ENCODE data around the gene RPS25. TPM values are rescaled to one million over a fixed set of nuclear protein-coding genes. Genes with fewer than 3 reads are reported as not detected.

The RPS25 gene
- total RNA-seq, 4 donors from 2014 or later: 1,926 to 3,368 (median 2,381) TPM

- Histone ChIP-seq H3K27ac (no peak overlapping the region), H3K4me3 (no peak overlapping the region), H3K36me3 (peaks cover 34% of the 10 kb centered on the region), H3K9me3 (no peaks in the 10 kb centered on the region), H3K27me3 (no peaks in the 10 kb centered on the region), H3K4me1 (peaks cover 31% of the 10 kb centered on the region)
- 89% methylated on average over 14 of the region's 16 CpGs for WGBS
- TF ChIP-seq POLR2A (IDR thresholded peaks at IDR 0.05) (no peak), EP300 (IDR thresholded peaks at IDR 0.05) (no peak)
- no peak for DNase-seq (ENCODE audit: low spot score in 2 of 2)
These were observed 8.0 kb upstream of the RPS25 start for GRCh38 chr11:119025978-119026766.

GRCh38 chr11:119025541-119025940 is 7.4 kb upstream of the RPS25 start:
- peaks cover 34% of the 10 kb centered on the region for H3K4me1 ChIP-seq

GRCh38 chr11:119025099-119025473 is 6.9 kb upstream of the RPS25 start:
- Histone ChIP-seq H3K27ac (no peak overlapping the region), H3K4me1 (peaks cover 34% of the 10 kb centered on the region), H3K9me3 (no peaks in the 10 kb centered on the region), H3K4me3 (no peak overlapping the region), H3K27me3 (no peaks in the 10 kb centered on the region), H3K36me3 (peaks cover 34% of the 10 kb centered on the region)
- DNase-seq (ENCODE audit: low spot score in 2 of 2): no peak
- 63% methylated on average over 5 of the region's 5 CpGs for WGBS
- no peak for TF ChIP-seq POLR2AphosphoS5 (IDR thresholded peaks at IDR 0.05)
- no peak for TF ChIP-seq CTCF (IDR thresholded peaks at IDR 0.05)
- TF ChIP-seq EP300 (IDR thresholded peaks at IDR 0.05): no peak
- TF ChIP-seq POLR2A (IDR thresholded peaks at IDR 0.05): no peak

More at GRCh38 chr11:119025541-119025940, 7.4 kb upstream of the RPS25 start:
- no peaks in the 10 kb centered on the region for H3K9me3 ChIP-seq
- H3K36me3 ChIP-seq: peaks cover 34% of the 10 kb centered on the region
- no peak for DNase-seq (ENCODE audit: low spot score in 2 of 2)
- no peaks in the 10 kb centered on the region for H3K27me3 ChIP-seq
- H3K4me3 ChIP-seq: no peak overlapping the region
- no peak overlapping the region for H3K27ac ChIP-seq
- TF ChIP-seq EP300 (IDR thresholded peaks at IDR 0.05): no peak
- TF ChIP-seq POLR2AphosphoS5 (IDR thresholded peaks at IDR 0.05): no peak
- no peak for TF ChIP-seq CTCF (IDR thresholded peaks at IDR 0.05)
- WGBS: 92% methylated on average over 5 of the region's 5 CpGs

GRCh38 chr11:119024430-119025098 is 6.4 kb upstream of the RPS25 start:
- no peak for DNase-seq (ENCODE audit: low spot score in 2 of 2)
- H3K27ac ChIP-seq: no peak overlapping the region
- peaks cover 34% of the 10 kb centered on the region for H3K4me1 ChIP-seq
- no peak overlapping the region for H3K4me3 ChIP-seq
- H3K9me3 ChIP-seq: no peaks in the 10 kb centered on the region
- TF ChIP-seq EP300 (IDR thresholded peaks at IDR 0.05) (no peak), CTCF (IDR thresholded peaks at IDR 0.05) (no peak)
- H3K36me3 ChIP-seq: peaks cover 34% of the 10 kb centered on the region
- no peaks in the 10 kb centered on the region for H3K27me3 ChIP-seq
- WGBS: 70% methylated on average over 13 of the region's 15 CpGs

- Histone ChIP-seq H3K9me3 (no peaks in the 10 kb centered on the region), H3K36me3 (peaks cover 34% of the 10 kb centered on the region), H3K4me3 (no peak overlapping the region), H3K4me1 (peaks cover 31% of the 10 kb centered on the region), H3K27me3 (no peaks in the 10 kb centered on the region), H3K27ac (no peak overlapping the region)
- DNase-seq (ENCODE audit: low spot score in 2 of 2): no peak
- TF ChIP-seq EP300 (IDR thresholded peaks at IDR 0.05) (no peak), POLR2A (IDR thresholded peaks at IDR 0.05) (no peak)
These were observed 5.6 kb upstream of the RPS25 start for GRCh38 chr11:119023741-119024140.

- TF ChIP-seq POLR2AphosphoS5 (IDR thresholded peaks at IDR 0.05): no peak
- Histone ChIP-seq H3K27me3 (no peaks in the 10 kb centered on the region), H3K4me3 (no peak overlapping the region), H3K4me1 (peaks cover 35% of the 10 kb centered on the region), H3K9me3 (no peaks in the 10 kb centered on the region), H3K36me3 (peaks cover 35% of the 10 kb centered on the region), H3K27ac (no peak overlapping the region)
- WGBS: 90% methylated on average over 5 of the region's 5 CpGs
- DNase-seq (ENCODE audit: low spot score in 2 of 2): no peak
These were observed 3.5 kb upstream of the RPS25 start for GRCh38 chr11:119021631-119022030.

Data from suprapubic skin (tissue), 4 donors.